Measurements from ENCODE around the gene VPS13D. TPM values are rescaled to one million over a fixed set of nuclear protein-coding genes. Genes with fewer than 3 reads are reported as not detected.

VPS13D gene
- total RNA-seq, 2 donors from 2014 or later: 63.5 to 67.6 TPM

DNA sequence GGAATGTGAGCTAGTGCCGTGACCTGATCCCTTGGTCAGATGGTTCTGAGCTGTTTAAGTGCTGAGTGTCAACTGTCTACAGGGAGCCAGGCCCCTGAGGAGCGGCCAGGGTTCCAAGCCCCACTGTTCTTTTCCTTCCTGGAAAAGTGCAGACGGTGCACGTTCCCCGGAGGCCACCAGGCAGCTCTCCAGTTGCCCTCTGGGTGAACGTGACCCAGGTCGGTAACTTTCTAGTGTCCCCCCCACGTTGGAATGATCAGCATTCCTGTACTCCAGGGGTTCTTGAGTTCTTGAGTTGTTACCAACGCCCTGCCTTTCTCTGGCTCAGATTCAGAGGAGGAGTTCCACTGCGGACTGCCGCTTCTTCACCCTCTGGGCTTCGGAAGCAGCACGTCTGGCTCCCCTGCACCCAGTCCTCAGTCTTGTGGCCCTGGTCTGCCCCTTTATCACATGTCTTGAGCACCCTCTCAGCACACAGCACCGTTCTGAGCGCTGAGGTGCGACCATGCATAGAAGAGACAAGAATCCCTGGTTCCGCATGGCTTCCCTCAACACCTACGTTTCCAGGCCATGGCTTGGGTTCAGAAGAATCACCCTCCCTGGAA, 256.7 kb downstream of the VPS13D start:
- Mint-ChIP-seq H3K4me3 (no peak overlapping the region), H3K27ac (no peak overlapping the region), H3K27me3 (no peaks in the 10 kb centered on the region), H3K36me3 (ENCODE audit: low read depth) (no peaks in the 10 kb centered on the region), H3K4me1 (no peaks in the 10 kb centered on the region)
- DNase-seq (no peak), ATAC-seq (no peak)
- no peaks in the 10 kb centered on the region for H3K9me3 ChIP-seq (ENCODE audit: control insufficient read depth, low read length, poor library complexity, severe bottlenecking)

DNA sequence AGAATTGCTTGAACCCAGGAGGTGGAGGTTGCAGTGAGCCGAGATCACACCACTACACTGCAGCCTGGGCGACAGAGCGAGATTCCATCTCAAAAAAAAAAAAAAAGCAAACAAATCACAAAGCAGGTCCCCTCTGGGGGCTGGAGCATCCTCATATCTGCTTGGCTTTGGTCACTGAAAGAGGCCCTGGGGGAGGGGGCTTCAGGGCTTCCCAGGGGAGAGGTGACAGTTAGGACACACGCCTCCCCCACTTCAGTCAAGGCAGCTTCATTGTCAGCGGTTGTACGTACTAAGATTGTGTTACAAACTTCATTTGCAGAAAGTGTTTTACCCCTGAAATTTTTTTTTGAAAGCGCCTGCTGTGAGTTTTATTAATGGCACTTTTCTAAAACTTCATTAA, 257.7 kb downstream of the VPS13D start:
- H3K4me1 Mint-ChIP-seq: no peaks in the 10 kb centered on the region
- no peaks in the 10 kb centered on the region for H3K27me3 Mint-ChIP-seq
- peaks cover under 1% of the 10 kb centered on the region for H3K36me3 Mint-ChIP-seq (ENCODE audit: low read depth)
- H3K9me3 ChIP-seq (ENCODE audit: control insufficient read depth, low read length, poor library complexity, severe bottlenecking): no peaks in the 10 kb centered on the region
- peak overlapping the region; percentile 21 for H3K27ac Mint-ChIP-seq
- no peak for ATAC-seq
- no peak for DNase-seq
- no peak overlapping the region for H3K4me3 Mint-ChIP-seq

DNA sequence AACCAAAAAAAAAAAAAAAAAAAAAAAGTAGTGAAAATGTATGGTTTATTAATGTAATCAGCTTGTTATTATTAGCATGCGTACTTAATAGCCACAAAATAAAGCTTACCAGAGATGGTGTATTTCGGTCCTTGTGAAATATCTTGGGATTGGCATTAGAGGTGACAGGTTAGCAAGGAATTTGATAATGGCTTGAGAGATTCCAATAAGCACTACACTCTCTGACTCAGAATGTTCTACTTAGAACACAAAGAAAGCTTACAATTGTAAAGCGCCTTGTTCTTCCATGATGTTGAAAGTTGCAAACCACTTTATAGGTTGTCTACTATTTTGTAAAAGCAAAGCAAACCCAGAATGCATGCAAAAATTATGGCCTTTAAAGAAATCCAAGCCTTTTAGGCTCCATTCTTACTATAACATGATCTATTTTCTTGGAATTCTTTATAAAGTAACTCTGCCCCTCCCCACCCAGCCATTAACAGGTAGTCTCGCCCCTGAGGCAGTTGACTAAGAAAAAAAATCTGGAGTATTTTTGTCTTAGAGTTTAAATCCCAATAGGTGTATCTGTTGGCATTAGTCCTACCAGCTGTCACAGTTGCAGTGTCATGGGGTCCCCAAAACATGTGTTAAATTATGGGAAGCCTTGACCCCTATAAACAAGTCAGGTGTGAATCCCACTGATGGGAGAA, 259.0 kb downstream of the VPS13D start:
- Mint-ChIP-seq H3K27ac (no peak overlapping the region), H3K4me3 (no peak overlapping the region), H3K4me1 (no peaks in the 10 kb centered on the region), H3K27me3 (no peaks in the 10 kb centered on the region), H3K36me3 (ENCODE audit: low read depth) (peaks cover 4% of the 10 kb centered on the region)
- no peaks in the 10 kb centered on the region for H3K9me3 ChIP-seq (ENCODE audit: control insufficient read depth, low read length, poor library complexity, severe bottlenecking)
- no peak for DNase-seq
- no peak for ATAC-seq

DNA sequence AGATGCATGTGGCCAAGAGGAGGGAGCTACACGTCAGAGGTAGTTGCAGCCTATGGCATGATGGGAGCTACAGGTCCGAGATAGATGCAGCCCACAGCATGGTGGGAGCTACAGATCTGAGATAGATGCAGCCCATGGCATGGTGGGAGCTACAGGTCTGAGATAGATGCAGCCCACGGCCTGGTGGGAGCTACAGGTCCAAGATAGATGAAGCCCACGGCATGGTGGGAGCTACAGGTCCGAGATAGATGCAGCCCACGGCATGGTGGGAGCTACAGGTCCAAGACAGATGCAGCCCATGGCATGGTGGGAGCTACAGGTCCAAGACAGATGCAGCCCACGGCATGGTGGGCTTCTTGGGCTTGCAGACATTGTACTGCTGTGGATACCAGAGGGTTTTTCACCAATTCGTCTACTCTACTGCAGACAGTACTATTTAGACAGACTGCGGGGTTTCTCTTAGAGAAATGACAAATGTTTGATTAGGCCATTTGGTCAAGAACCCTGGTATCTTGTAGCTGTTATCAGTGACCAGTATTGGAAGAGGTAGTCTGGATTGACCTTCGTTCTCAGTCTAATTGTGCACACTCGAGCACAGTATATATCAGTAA, 260.8 kb downstream of the VPS13D start:
- Mint-ChIP-seq H3K4me1 (no peaks in the 10 kb centered on the region), H3K4me3 (no peak overlapping the region), H3K27me3 (no peaks in the 10 kb centered on the region), H3K36me3 (ENCODE audit: low read depth) (peaks cover 4% of the 10 kb centered on the region), H3K27ac (no peak overlapping the region)
- ATAC-seq (no peak), DNase-seq (no peak)
- no peaks in the 10 kb centered on the region for H3K9me3 ChIP-seq (ENCODE audit: control insufficient read depth, low read length, poor library complexity, severe bottlenecking)

DNA sequence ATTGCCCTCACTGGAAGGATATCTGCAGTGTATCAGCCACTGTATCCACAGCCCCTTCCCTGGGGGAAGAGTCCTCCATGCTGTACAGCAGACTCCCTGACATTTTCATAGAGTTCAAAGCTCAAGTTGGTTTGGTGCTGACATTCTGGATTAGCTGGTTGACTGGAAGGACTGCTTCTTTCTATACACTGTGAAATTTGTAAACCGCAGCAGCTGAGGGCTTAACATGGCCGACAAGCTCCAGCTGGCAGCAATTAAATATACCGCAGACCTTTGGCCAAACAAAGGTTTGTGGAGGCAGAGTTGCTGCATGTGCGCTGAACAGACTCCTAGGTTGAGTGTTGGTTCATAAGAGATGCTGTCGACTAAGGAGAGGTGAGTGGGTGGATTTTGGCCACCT, 261.8 kb downstream of the VPS13D start:
- no peaks in the 10 kb centered on the region for H3K9me3 ChIP-seq (ENCODE audit: control insufficient read depth, low read length, poor library complexity, severe bottlenecking)
- ATAC-seq (no peak), DNase-seq (no peak)
- no peaks in the 10 kb centered on the region for H3K4me1 Mint-ChIP-seq
- no peak overlapping the region for H3K27ac Mint-ChIP-seq
- no peaks in the 10 kb centered on the region for H3K27me3 Mint-ChIP-seq
- no peak overlapping the region for H3K4me3 Mint-ChIP-seq
- peaks cover 4% of the 10 kb centered on the region for H3K36me3 Mint-ChIP-seq (ENCODE audit: low read depth)

DNA sequence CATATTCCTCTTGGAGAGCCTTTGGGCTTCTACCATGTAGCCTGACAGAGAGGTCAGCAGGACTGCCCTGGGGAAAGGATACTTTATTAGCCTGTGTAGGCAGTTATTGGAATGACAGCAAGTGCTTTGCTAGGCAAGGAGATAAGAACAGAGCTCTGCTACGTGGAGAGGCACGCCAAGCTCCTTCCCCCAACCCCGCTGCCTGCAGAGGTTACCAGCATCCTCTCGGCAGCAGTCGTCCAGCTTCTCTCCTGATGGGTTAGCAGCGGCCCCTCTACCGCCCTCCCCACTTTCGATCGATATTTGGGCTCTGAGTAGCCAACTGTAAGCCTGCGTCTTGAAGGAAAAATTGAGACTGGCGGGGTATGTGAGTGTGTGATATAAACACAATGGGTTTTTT, 265.9 kb downstream of the VPS13D start:
- H3K27me3 Mint-ChIP-seq: no peaks in the 10 kb centered on the region
- peaks cover 9% of the 10 kb centered on the region for H3K36me3 Mint-ChIP-seq (ENCODE audit: low read depth)
- DNase-seq (no peak), ATAC-seq (no peak)
- H3K27ac Mint-ChIP-seq: no peak overlapping the region
- H3K4me3 Mint-ChIP-seq: no peak overlapping the region
- H3K4me1 Mint-ChIP-seq: no peaks in the 10 kb centered on the region
- no peaks in the 10 kb centered on the region for H3K9me3 ChIP-seq (ENCODE audit: control insufficient read depth, low read length, poor library complexity, severe bottlenecking)

DNA sequence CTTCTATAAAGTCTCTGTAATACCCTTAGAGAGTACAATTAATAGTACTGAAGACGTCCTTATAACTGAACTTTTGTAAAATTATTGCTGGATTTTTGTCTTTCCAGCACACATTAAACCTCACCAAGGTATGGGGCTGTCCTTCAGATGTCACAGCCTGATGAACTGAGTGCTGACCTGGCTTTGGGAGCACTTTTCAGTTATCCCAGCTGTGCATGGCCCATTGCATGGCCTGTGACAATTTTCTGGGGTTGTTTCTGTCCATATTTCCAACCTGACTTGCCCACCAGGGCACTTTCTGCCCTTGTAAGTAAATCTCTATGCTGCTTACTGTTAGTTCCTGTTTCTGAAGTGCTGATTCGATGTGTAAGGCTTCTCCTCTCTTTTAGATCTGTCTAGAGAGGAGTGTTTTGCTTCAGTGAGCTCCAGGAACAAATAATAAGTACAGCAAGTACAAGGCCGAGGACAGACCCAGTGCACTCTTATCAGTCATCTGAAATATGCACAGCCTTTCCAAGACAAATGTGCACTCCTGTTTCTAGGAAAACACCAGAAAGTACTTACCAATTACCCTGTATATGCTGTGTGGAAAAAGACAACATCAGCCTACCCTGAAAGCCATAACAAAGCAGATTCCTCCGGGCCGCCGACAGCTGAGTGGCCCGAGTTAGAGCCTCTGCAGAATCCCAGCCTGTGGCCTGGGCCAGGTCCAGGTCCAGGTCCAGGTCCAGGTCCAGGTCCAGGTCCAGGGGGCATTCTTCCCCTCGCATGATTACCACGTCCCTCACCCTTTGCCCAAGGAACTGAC, 266.5 kb downstream of the VPS13D start:
- H3K4me1 Mint-ChIP-seq: no peaks in the 10 kb centered on the region
- H3K4me3 Mint-ChIP-seq: no peak overlapping the region
- no peak overlapping the region for H3K27ac Mint-ChIP-seq
- DNase-seq (no peak), ATAC-seq (no peak)
- H3K36me3 Mint-ChIP-seq (ENCODE audit: low read depth): peaks cover 9% of the 10 kb centered on the region
- no peaks in the 10 kb centered on the region for H3K27me3 Mint-ChIP-seq
- no peaks in the 10 kb centered on the region for H3K9me3 ChIP-seq (ENCODE audit: control insufficient read depth, low read length, poor library complexity, severe bottlenecking)

DNA sequence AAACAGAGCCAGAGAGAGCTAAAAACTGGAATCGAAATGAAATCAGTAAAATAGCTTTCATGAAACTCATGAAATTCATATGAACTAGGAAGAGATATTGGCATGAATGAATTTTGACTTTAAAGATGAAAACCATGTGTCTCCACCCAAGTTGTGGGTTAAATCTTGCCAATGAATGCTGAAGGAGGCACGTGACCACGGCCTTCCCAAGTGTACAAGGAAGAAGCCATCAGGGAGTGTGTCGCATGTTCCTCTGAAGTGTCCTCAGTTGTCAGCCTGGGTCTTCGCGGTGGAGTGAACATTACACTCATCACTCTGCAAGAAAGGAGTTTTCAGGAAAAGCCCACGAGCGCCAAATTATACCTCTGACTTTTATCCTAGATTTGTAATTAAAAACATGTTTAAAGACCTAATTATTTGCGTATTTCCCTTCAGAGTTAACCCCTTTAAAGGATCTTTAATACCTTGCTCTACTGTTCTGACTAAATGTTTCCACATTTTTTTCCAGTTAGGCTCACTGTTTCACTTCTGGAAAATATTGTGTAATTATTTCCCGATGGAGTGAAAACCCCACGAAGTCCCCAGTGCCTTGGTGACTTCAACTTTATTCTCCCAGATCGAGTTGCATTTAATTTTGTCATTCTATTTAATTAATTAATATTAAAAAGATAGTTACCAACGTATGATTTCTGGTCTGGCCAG, 269.9 kb downstream of the VPS13D start:
- no peak overlapping the region for H3K4me3 Mint-ChIP-seq
- no peak overlapping the region for H3K27ac Mint-ChIP-seq
- peaks cover 8% of the 10 kb centered on the region for H3K36me3 Mint-ChIP-seq (ENCODE audit: low read depth)

DNA sequence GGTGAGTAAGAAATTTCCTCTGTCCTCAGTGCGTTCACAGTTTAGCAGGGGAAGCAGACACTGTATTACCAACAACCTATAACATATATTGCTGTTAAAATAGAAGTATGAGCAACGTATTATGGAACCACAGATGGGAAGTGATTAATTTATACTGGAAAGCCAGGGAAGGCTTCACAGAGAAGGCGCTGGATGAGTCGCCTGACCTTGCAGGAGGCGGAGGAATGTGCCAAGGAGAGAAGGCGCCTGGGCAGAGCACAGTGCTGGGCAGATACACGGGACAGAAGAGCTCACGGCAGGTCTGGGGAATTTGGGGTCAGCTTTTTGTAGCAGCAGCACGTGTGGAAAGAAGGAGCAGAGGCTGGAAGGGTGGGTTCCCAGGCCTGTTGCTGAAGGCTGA, 271.8 kb downstream of the VPS13D start:
- Mint-ChIP-seq H3K4me3 (no peak overlapping the region), H3K27me3 (no peaks in the 10 kb centered on the region), H3K36me3 (ENCODE audit: low read depth) (peaks cover 11% of the 10 kb centered on the region), H3K4me1 (peaks cover 16% of the 10 kb centered on the region), H3K27ac (peak overlapping the region; percentile 92)
- DNase-seq (no peak), ATAC-seq (no peak)
- no peaks in the 10 kb centered on the region for H3K9me3 ChIP-seq (ENCODE audit: control insufficient read depth, low read length, poor library complexity, severe bottlenecking)

More for the DNA sequence above, 269.9 kb downstream of the VPS13D start:
- H3K9me3 ChIP-seq (ENCODE audit: control insufficient read depth, low read length, poor library complexity, severe bottlenecking): no peaks in the 10 kb centered on the region
- DNase-seq (no peak), ATAC-seq (no peak)
- Mint-ChIP-seq H3K4me1 (peaks cover 12% of the 10 kb centered on the region), H3K27me3 (no peaks in the 10 kb centered on the region)

DNA sequence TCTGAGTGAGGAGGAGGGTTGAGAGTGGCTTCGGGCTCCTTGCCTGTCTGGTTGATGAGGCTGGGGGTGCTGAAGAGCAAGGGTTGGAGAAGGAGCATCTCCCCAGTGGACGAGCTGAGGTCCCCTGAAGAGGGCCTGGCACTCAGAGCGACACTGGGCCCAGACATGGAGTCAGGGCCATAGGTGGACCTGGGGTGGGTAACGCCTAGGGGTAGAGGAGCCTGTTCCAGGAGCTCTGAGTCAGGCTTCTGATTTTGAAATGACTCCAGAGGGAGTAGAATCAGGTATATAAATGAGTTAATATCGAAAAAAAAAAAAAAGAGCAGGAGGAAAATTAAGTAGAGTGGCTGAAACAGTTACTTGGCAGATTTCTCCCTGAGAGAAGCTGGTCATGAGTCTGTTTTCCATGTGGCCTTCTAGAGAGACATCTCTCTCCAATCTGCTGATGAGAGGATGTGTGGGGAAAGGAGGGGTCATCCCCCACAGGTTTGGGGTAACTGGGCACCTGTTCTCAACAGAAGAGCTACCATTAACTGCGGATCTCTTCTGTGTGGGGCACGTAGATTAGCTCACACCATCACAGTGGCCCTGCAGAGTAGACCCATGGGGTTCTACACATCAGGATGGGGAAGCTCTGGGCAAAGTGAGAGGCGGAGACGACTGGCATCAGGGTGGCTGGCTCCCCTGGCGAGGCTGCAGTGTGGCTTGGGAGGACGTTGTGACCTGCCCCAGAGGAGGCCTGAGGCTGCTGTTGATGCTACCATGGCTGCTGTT, 272.7 kb downstream of the VPS13D start:
- no peak for ATAC-seq
- no peaks in the 10 kb centered on the region for H3K9me3 ChIP-seq (ENCODE audit: control insufficient read depth, low read length, poor library complexity, severe bottlenecking)
- H3K4me3 Mint-ChIP-seq: no peak overlapping the region
- H3K27ac Mint-ChIP-seq: peak overlapping the region; percentile 92
- H3K27me3 Mint-ChIP-seq: no peaks in the 10 kb centered on the region
- peaks cover 16% of the 10 kb centered on the region for H3K4me1 Mint-ChIP-seq
- H3K36me3 Mint-ChIP-seq (ENCODE audit: low read depth): peaks cover 9% of the 10 kb centered on the region
- DNase-seq: no peak

DNA sequence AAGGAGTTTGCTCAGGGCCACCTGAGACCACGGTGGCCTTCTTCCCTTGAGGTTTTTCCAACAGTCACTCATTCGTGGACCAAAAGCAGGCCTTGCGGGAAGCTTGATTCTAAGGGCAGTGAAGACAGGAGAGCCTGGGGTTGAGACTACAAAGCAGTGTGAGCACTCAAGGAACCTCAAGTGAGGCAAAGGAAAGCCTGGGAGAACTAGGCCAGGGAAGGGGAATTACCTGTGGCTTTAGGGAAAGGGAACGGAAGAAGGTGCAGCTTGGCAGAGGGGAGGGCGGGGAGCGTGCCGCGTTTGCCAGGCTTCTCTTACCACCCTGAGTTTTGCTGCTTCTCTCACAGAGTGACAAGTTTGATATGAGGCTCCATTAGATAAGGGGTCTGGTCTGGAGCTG, 273.9 kb downstream of the VPS13D start:
- H3K36me3 Mint-ChIP-seq (ENCODE audit: low read depth): peaks cover 8% of the 10 kb centered on the region
- no peak for ATAC-seq

DNA sequence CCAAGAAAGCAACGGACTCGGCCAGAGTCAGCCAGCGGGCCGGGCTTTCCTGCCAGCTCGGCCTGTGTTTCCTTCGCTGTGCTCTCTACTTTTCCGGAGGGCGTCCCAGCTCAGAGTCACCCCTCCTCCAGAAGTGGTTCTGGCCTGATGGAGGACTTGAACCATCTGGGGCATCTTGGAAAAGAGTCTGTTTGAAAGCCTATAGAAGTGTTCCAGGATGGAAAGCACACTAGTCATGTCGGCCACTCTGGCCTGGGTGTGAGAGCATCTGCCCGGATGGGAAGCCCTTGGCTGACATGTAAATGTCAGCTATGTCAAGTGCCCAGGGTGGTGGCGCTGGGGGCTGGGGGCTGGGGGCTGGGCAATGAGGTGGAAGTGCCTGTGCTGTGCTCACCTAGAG, 274.8 kb downstream of the VPS13D start:
- Mint-ChIP-seq H3K4me1 (peaks cover 18% of the 10 kb centered on the region), H3K27ac (no peak overlapping the region), H3K4me3 (no peak overlapping the region), H3K36me3 (ENCODE audit: low read depth) (peaks cover 8% of the 10 kb centered on the region), H3K27me3 (no peaks in the 10 kb centered on the region)
- ATAC-seq (no peak), DNase-seq (no peak)
- H3K9me3 ChIP-seq (ENCODE audit: control insufficient read depth, low read length, poor library complexity, severe bottlenecking): no peaks in the 10 kb centered on the region

More for the DNA sequence above, 273.9 kb downstream of the VPS13D start:
- H3K27me3 Mint-ChIP-seq: no peaks in the 10 kb centered on the region
- H3K27ac Mint-ChIP-seq: peak overlapping the region; percentile 29
- DNase-seq: no peak
- no peaks in the 10 kb centered on the region for H3K9me3 ChIP-seq (ENCODE audit: control insufficient read depth, low read length, poor library complexity, severe bottlenecking)
- H3K4me3 Mint-ChIP-seq: no peak overlapping the region
- peaks cover 16% of the 10 kb centered on the region for H3K4me1 Mint-ChIP-seq
